ENCODE data around the gene QSOX1.

Gene QSOX1

GRCh38 chr1:180250883-180251509 lies 96.3 kb downstream of the QSOX1 start:
- Histone ChIP-seq H4K20me1 (ENCODE audit: low read depth, low read length) (no peaks in the 10 kb centered on the region), H2AFZ (ENCODE audit: low read depth, low read length, severe bottlenecking) (no peak overlapping the region), H3K9me3 (ENCODE audit: insufficient read depth, low read length) (no peaks in the 10 kb centered on the region), H3K27me3 (ENCODE audit: low read length) (no peaks in the 10 kb centered on the region), H3K79me2 (ENCODE audit: insufficient read depth, low read length) (no peaks in the 10 kb centered on the region), H3K9me2 (replicated peaks; ENCODE audit: insufficient read depth, low read length) (no peaks in the 10 kb centered on the region), H3F3A (ENCODE audit: insufficient read depth) (no peaks in the 10 kb centered on the region), H3K27ac (ENCODE audit: low read depth, low read length) (no peak overlapping the region), H3K9ac (ENCODE audit: low read length) (no peak overlapping the region), H3K4me3 (ENCODE audit: insufficient read depth, low read length, poor library complexity, severe bottlenecking) (no peak overlapping the region), H3K36me3 (ENCODE audit: low read length) (no peaks in the 10 kb centered on the region), H3K4me2 (ENCODE audit: low read depth, low read length, poor library complexity, severe bottlenecking) (no peak overlapping the region)
- TF ChIP-seq, protein P1, sequence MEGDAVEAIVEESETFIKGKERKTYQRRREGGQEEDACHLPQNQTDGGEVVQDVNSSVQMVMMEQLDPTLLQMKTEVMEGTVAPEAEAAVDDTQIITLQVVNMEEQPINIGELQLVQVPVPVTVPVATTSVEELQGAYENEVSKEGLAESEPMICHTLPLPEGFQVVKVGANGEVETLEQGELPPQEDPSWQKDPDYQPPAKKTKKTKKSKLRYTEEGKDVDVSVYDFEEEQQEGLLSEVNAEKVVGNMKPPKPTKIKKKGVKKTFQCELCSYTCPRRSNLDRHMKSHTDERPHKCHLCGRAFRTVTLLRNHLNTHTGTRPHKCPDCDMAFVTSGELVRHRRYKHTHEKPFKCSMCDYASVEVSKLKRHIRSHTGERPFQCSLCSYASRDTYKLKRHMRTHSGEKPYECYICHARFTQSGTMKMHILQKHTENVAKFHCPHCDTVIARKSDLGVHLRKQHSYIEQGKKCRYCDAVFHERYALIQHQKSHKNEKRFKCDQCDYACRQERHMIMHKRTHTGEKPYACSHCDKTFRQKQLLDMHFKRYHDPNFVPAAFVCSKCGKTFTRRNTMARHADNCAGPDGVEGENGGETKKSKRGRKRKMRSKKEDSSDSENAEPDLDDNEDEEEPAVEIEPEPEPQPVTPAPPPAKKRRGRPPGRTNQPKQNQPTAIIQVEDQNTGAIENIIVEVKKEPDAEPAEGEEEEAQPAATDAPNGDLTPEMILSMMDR (IDR thresholded peaks at IDR 0.05; ENCODE audit: insufficient read depth, low read length, poor library complexity, severe bottlenecking) = no peak
- TF ChIP-seq EZH2phosphoT487 (conservative IDR thresholded peaks at IDR 0.05; ENCODE audit: low read length) = no peak

DNA sequence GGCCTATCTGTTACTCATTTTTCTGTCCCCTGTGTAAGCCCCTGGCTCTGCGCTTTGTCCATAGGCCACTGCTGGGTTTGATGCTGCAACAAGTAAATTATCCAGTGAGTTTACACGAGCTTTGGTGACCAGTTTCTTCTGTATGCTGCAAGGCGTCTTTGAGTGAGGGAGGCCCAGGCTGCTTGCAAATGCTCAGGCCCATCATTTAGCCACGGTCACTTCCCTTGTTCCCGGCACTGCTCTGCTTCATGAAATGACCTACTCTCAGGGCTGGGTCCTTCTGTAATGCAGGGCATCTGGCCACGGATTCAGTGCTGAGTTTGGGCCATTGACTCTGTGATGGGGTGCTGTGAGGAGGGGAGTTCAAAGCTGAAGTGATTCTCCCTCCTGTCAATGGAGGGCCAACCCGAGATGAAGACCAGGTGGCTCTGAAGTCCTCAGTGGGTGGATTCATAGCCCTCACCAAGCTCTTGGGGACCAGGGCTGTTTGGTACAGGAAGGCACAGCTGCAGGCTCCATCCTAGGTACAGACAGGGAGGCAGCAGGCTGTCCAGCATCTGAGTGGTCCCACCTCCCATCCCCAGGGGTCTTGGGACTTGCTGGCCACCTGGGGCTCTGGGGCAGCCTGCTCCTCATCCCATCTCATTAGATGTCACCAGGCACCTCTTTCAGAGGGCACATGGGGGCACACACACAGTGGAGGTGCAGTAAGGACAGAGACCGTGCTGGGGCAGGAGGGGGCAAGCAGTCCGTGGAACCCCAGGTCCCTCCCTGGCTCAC lies 97.0 kb downstream of the QSOX1 start:
- Histone ChIP-seq H3K27me3 (ENCODE audit: low read length) (no peaks in the 10 kb centered on the region), H4K20me1 (ENCODE audit: low read depth, low read length) (no peaks in the 10 kb centered on the region), H3K9ac (ENCODE audit: low read length) (no peak overlapping the region), H3F3A (ENCODE audit: insufficient read depth) (no peaks in the 10 kb centered on the region), H3K4me2 (ENCODE audit: low read depth, low read length, poor library complexity, severe bottlenecking) (no peak overlapping the region), H3K9me2 (replicated peaks; ENCODE audit: insufficient read depth, low read length) (no peaks in the 10 kb centered on the region), H3K27ac (ENCODE audit: low read depth, low read length) (no peak overlapping the region), H3K9me3 (ENCODE audit: insufficient read depth, low read length) (no peaks in the 10 kb centered on the region), H3K79me2 (ENCODE audit: insufficient read depth, low read length) (no peaks in the 10 kb centered on the region), H3K36me3 (ENCODE audit: low read length) (no peaks in the 10 kb centered on the region), H2AFZ (ENCODE audit: low read depth, low read length, severe bottlenecking) (no peak overlapping the region), H3K4me3 (ENCODE audit: insufficient read depth, low read length, poor library complexity, severe bottlenecking) (no peak overlapping the region)
- TF ChIP-seq, protein P1 (IDR thresholded peaks at IDR 0.05; ENCODE audit: insufficient read depth, low read length, poor library complexity, severe bottlenecking) = no peak
- TF ChIP-seq EZH2phosphoT487 (conservative IDR thresholded peaks at IDR 0.05; ENCODE audit: low read length) = no peak

- Histone ChIP-seq H3K4me3 (ENCODE audit: insufficient read depth, low read length, poor library complexity, severe bottlenecking) (no peak overlapping the region), H3K27me3 (ENCODE audit: low read length) (no peaks in the 10 kb centered on the region), H3K9me3 (ENCODE audit: insufficient read depth, low read length) (no peaks in the 10 kb centered on the region), H2AFZ (ENCODE audit: low read depth, low read length, severe bottlenecking) (no peak overlapping the region), H4K20me1 (ENCODE audit: low read depth, low read length) (no peaks in the 10 kb centered on the region), H3K27ac (ENCODE audit: low read depth, low read length) (no peak overlapping the region), H3K36me3 (ENCODE audit: low read length) (no peaks in the 10 kb centered on the region), H3K79me2 (ENCODE audit: insufficient read depth, low read length) (no peaks in the 10 kb centered on the region), H3K4me2 (ENCODE audit: low read depth, low read length, poor library complexity, severe bottlenecking) (no peak overlapping the region), H3K9ac (ENCODE audit: low read length) (no peak overlapping the region), H3F3A (ENCODE audit: insufficient read depth) (no peaks in the 10 kb centered on the region), H3K9me2 (replicated peaks; ENCODE audit: insufficient read depth, low read length) (no peaks in the 10 kb centered on the region)
- TF ChIP-seq, protein P1 (IDR thresholded peaks at IDR 0.05; ENCODE audit: insufficient read depth, low read length, poor library complexity, severe bottlenecking) = peak; percentile 85
- TF ChIP-seq EZH2phosphoT487 (conservative IDR thresholded peaks at IDR 0.05; ENCODE audit: low read length) = no peak
Measured at GRCh38 chr1:180252638-180253536, 98.2 kb downstream of the QSOX1 start.

Data from SU-DHL-6 (cell line).